GM12874 (cell line): ENCODE results near the gene ZSWIM3.

Experiments
- CTCF ChIP-seq: IDR thresholded peaks from 2 replicates; pipeline ENCODE4 v1.5.1; 2011; ENCODE audit warnings: low read depth, mild to moderate bottlenecking, control low read depth, low read length, moderate library complexity; ENCODE audit not compliant: insufficient read depth

ZSWIM3 gene

DNA sequence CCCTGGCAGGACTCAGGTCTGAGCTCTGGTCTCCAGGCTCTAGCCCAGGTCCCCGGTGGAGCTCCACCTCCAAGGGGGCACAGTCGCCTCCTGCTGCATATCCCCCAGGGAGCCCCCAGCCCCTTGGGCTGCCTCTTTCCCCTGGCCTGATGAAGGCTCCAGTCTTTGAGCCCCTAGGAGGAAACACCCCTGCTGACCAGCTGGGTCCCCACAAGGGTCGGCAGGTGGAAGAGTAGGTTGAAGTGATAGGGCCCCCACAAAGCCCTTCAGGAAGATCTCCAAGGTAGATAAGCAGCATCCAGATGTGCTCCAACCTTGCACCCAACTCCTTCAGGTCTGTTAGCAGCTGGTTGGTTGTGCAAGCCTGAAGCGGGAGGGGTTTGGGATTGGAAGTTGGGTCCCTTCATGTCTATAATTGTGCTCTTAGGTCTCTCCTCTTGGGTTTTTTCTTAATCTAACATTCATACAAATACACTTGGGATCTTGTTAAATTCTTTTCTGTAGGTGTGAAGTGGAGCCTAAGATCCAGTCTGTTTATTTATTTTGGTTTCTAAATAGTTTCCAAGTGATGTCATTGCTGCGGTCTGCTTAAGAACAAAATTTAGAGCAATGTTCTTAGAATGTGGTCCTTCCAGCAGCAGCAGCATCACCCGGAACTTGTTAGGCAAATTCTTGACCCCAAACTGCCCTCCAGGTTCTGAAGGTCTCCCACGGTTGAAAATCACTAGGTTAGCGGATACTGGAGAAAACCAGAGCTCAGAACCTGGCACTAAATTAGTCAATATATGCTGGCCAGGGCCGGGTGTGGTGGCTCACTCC lies 39.8 kb upstream of the ZSWIM3 start:
- no peak for TF ChIP-seq CTCF

DNA sequence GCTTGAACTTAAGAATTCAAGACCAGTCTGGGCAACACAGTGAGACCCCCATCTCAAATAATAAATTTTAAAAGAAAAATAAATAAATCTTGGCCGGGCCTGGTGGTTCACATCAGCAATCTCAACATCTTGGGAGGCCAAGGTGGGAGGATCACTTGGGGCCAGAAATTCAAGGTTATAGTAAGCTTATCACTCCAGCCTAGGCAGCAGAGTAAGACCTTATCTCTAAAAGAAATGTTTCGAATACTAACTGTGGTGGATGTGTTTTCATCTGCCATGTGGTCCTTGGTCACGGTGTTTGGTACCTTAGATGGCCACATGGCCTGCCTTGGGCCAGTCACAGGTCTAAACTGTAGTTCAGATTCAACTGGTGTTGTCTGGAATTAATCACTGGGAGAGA lies 39.2 kb upstream of the ZSWIM3 start:
- no peak for TF ChIP-seq CTCF

- no peak for TF ChIP-seq CTCF
Measured at GRCh38 chr20:45819466-45819865, 37.9 kb upstream of the ZSWIM3 start.

DNA sequence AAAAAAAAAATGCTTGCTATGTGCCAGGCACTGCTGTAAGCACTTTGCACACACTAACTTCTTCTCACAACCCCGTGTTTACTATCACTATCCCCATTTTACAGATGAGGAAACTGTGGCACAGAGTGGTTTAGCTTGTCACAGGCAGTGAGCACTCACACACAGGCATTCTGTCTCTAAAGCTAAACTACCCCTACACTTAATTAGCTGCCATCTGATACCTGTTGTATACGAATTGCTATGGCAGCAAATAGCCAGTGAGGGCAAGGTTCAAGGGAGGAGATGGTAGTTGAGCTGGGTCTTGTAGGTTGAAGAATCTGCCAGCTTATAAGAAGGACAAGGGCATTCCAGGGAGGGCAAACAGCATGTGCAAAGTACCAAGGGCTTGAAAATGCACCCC lies 35.5 kb upstream of the ZSWIM3 start:
- TF ChIP-seq CTCF: no peak

DNA sequence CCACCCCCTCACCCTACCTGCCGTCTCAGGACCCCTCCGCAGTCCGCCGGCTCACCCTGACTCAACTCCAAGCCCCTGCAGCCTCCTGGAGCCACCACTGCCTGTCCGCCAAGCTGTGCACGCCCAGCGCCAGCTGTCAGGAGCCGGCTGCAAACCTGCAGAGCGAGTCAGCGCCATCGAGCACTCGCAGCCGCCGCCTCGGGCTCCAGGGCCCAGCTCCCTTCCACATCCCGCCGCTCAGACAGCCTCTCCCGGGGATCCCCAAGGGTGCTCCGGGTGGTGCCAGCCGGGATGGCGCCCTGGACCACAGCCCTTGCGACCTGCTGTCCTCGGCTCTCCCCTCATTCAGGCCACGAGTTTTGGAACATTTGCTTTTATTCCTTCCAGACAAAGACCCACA lies 34.6 kb upstream of the ZSWIM3 start:
- TF ChIP-seq CTCF: no peak

- TF ChIP-seq CTCF: peak; percentile 42
Measured at GRCh38 chr20:45823949-45824835, 33.2 kb upstream of the ZSWIM3 start.

DNA sequence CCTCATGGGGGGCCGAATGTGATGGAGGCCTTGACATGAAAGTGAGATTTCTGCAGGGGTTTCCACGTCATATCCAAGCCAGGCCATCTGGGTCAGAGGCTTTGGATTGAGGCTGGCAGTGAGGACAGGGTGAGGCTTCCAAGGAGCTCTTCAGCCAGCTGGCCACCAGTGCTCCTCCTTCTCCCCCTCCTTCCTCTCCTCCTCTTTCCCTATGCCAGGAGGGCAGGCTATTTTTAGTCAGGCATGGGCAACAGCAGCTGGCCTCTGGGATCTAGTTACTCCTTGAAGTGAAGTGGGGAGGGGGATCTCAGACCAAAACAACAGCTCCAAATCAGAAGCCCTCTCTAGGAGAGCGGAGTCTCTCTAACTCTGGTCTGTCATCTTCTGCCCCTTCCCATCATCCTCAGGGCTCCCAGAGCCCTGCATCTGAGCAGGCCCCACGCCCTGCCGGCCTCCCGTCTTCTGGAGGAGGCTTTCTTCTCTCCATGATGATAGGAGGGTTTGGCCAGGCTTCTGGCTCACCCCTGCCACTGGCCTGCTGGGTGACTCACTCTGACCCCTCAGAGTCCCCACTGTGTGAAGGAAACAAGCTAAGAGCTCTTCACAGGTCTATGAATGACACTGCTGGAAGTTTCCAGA lies 30.9 kb upstream of the ZSWIM3 start:
- no peak for TF ChIP-seq CTCF
